CD4-positive, alpha-beta T cell treated with Interleukin-4 for 4 hours (primary cell): ENCODE measurements around the gene MBD1.
"Not testable (repeated sequence)": the region's sequence is repeated elsewhere in the genome, so short reads cannot be mapped to it uniquely, and the experiment has no call there.

Experiments used
- DNase-seq: peaks from one replicate; pipeline ENCODE4 v3.0.0-alpha.2; 2020

MBD1 gene

GRCh38 chr18:50288348-50289107, 7.2 kb upstream of the MBD1 start:
- DNase-seq, result not testable (repeated sequence)

- DNase-seq, result peak; percentile 100
Observed at GRCh38 chr18:50287441-50288347, 6.4 kb upstream of the MBD1 start, which contains the start of gene CXXC1. CXXC1 (minus strand) TSS chr18:50287692; CDS start chr18:50287589, 103 bp downstream.

GRCh38 chr18:50287028-50287440, 5.7 kb upstream of the MBD1 start:
- no peak for DNase-seq

- DNase-seq, result peak; percentile 22
Observed at GRCh38 chr18:50286391-50287027, 5.2 kb upstream of the MBD1 start.

- DNase-seq, result no peak
Observed at GRCh38 chr18:50285631-50286321, 4.5 kb upstream of the MBD1 start.

GRCh38 chr18:50285071-50285470, 3.7 kb upstream of the MBD1 start:
- DNase-seq, result no peak

GRCh38 chr18:50284255-50284885, 3.0 kb upstream of the MBD1 start:
- no peak for DNase-seq

- DNase-seq, result no peak
Observed at GRCh38 chr18:50283469-50284209, 2.3 kb upstream of the MBD1 start.

- DNase-seq, result no peak
Observed at GRCh38 chr18:50282521-50283335, 1.4 kb upstream of the MBD1 start.

GRCh38 chr18:50281972-50282520, 723 bp upstream of the MBD1 start:
- no peak for DNase-seq

- DNase-seq, result no peak
Observed at GRCh38 chr18:50280707-50281294, 522 bp downstream of the MBD1 start.

- no peak for DNase-seq
Observed at GRCh38 chr18:50279752-50280151, 1.6 kb downstream of the MBD1 start.

GRCh38 chr18:50277942-50278341, 3.4 kb downstream of the MBD1 start:
- no peak for DNase-seq

- DNase-seq, result no peak
Observed at GRCh38 chr18:50276452-50276851, 4.9 kb downstream of the MBD1 start.

- DNase-seq, result no peak
Observed at GRCh38 chr18:50275503-50276036, 5.8 kb downstream of the MBD1 start.

- DNase-seq, result no peak
Observed at GRCh38 chr18:50274941-50275340, 6.4 kb downstream of the MBD1 start.

GRCh38 chr18:50274044-50274442, 7.3 kb downstream of the MBD1 start:
- DNase-seq, result no peak

GRCh38 chr18:50273203-50274043, 7.9 kb downstream of the MBD1 start:
- DNase-seq, result no peak

- DNase-seq, result no peak
Observed at GRCh38 chr18:50272568-50272967, 8.8 kb downstream of the MBD1 start.
